Osteoblast (primary cell): ENCODE results near the gene PSG1. TPM values are rescaled to one million over a fixed set of nuclear protein-coding genes. Genes with fewer than 3 reads are reported as not detected.
"Not testable (repeated sequence)": the region's sequence is repeated elsewhere in the genome, so short reads cannot be mapped to it uniquely, and the experiment has no call there.

ENCODE experiments used
- DNase-seq: peaks from one replicate; pipeline ENCODE4 v3.0.0; 2011; ENCODE audit warnings: low spot score, mixed read lengths; ENCODE audit not compliant: insufficient read length; ENCODE audit errors: missing footprints
- H2AFZ ChIP-seq: 2 replicates; pipeline ENCODE4 v1.6.0; 2011; ENCODE audit warnings: mild to moderate bottlenecking, low read length
- H3K27ac ChIP-seq: 2 replicates; pipeline ENCODE4 v1.5.1; 2011; ENCODE audit warnings: mild to moderate bottlenecking, low read depth, low read length, moderate library complexity
- H3K27me3 ChIP-seq: 2 replicates; pipeline ENCODE4 v1.6.0; 2012; ENCODE audit warnings: mild to moderate bottlenecking, control low read depth, inconsistent platforms, low read length, moderate library complexity; ENCODE audit not compliant: insufficient read depth
- H3K36me3 ChIP-seq: 2 replicates; pipeline ENCODE4 v1.5.1; 2011; ENCODE audit warnings: mild to moderate bottlenecking, low read length, control low read depth, moderate library complexity; ENCODE audit not compliant: insufficient read depth
- H3K4me1 ChIP-seq: 2 replicates; pipeline ENCODE4 v1.5.1; 2011; ENCODE audit warnings: mild to moderate bottlenecking, low read length, control low read depth, moderate library complexity; ENCODE audit not compliant: insufficient read depth
- H3K4me2 ChIP-seq: 2 replicates; pipeline ENCODE4 v1.6.0; 2011; ENCODE audit warnings: mild to moderate bottlenecking, low read length; ENCODE audit not compliant: insufficient read depth
- H3K4me3 ChIP-seq: fragments of 200-600 bp; sonication (generic); 3 replicates; pipeline ENCODE4 v1.5.1; 2012; ENCODE audit warnings: mild to moderate bottlenecking, low read length, inconsistent platforms; ENCODE audit not compliant: insufficient read depth
- H3K79me2 ChIP-seq: 2 replicates; pipeline ENCODE4 v1.6.0; 2012; ENCODE audit warnings: mild to moderate bottlenecking, low read length, control low read depth, inconsistent platforms; ENCODE audit not compliant: insufficient read depth
- H3K9me3 ChIP-seq: 2 replicates; pipeline ENCODE4 v1.5.1; 2011; ENCODE audit warnings: low read depth, low read length, control low read depth
- H4K20me1 ChIP-seq: 2 replicates; pipeline ENCODE4 v1.6.0; 2012; ENCODE audit warnings: mild to moderate bottlenecking, low read length, control low read depth; ENCODE audit not compliant: insufficient read depth
- CTCF ChIP-seq: IDR thresholded peaks from 2 replicates; pipeline ENCODE4 v1.5.1; 2011; ENCODE audit warnings: mild to moderate bottlenecking, low read depth, low read length, moderate library complexity; ENCODE audit errors: extremely low read depth
- total RNA-seq: library from RNA; depleted of rRNA; stranded (reverse); fragments of >200 nt; gene quantifications from 2 replicates; pipeline ENCODE4 v1.2.3, GENCODE V29; 2012

Gene PSG1
- total RNA-seq = 0.36 and 1.2 TPM in 2 replicates

- H3K36me3 ChIP-seq = no peaks in the 10 kb centered on the region
- TF ChIP-seq CTCF = no peak
- no peak within 1 kb of the TSS for H3K4me3 ChIP-seq
- no peak within 1 kb of the TSS for H3K4me2 ChIP-seq
- H3K27me3 ChIP-seq = no peaks in the 10 kb centered on the region
- no peaks in the 10 kb centered on the region for H3K79me2 ChIP-seq
- DNase-seq = peak; percentile 6
- H3K4me1 ChIP-seq = peaks cover 15% of the 10 kb centered on the region
- no peak within 1 kb of the TSS for H3K27ac ChIP-seq
- H2AFZ ChIP-seq = no peak within 1 kb of the TSS
- no peaks in the 10 kb centered on the region for H4K20me1 ChIP-seq
- H3K9me3 ChIP-seq = no peaks in the 10 kb centered on the region
Observed at GRCh38 chr19:42879613-42880012, at the start of gene PSG1. PSG1 (minus strand) TSS chr19:42879713; CDS start chr19:42879581, 132 bp downstream.

- H3K4me1 ChIP-seq = peaks cover 12% of the 10 kb centered on the region
- H3K36me3 ChIP-seq = no peaks in the 10 kb centered on the region
- no peaks in the 10 kb centered on the region for H3K9me3 ChIP-seq
- no peaks in the 10 kb centered on the region for H3K79me2 ChIP-seq
- H4K20me1 ChIP-seq = no peaks in the 10 kb centered on the region
- TF ChIP-seq CTCF = no peak
- H3K4me3 ChIP-seq = no peak overlapping the region
- H3K27me3 ChIP-seq = no peaks in the 10 kb centered on the region
- no peak overlapping the region for H3K27ac ChIP-seq
- H3K4me2 ChIP-seq = no peak overlapping the region
- H2AFZ ChIP-seq = no peak overlapping the region
- no peak for DNase-seq
Observed at GRCh38 chr19:42928896-42929295, 49.4 kb upstream of the PSG1 start.

- no peaks in the 10 kb centered on the region for H3K27me3 ChIP-seq
- H3K36me3 ChIP-seq = no peaks in the 10 kb centered on the region
- DNase-seq = no peak
- TF ChIP-seq CTCF = no peak
- no peaks in the 10 kb centered on the region for H3K79me2 ChIP-seq
- no peak overlapping the region for H2AFZ ChIP-seq
- no peak overlapping the region for H3K4me3 ChIP-seq
- H3K27ac ChIP-seq = no peak overlapping the region
- H3K4me1 ChIP-seq = no peaks in the 10 kb centered on the region
- H3K9me3 ChIP-seq = no peaks in the 10 kb centered on the region
- no peaks in the 10 kb centered on the region for H4K20me1 ChIP-seq
- no peak overlapping the region for H3K4me2 ChIP-seq
Observed at GRCh38 chr19:42926781-42927180, 47.3 kb upstream of the PSG1 start.

- not testable (repeated sequence) for H4K20me1 ChIP-seq
- H2AFZ ChIP-seq = peak overlapping the region; percentile 65
Observed at GRCh38 chr19:42923106-42923505, 43.6 kb upstream of the PSG1 start.

GRCh38 chr19:42920971-42921370, 41.5 kb upstream of the PSG1 start:
- not testable (repeated sequence) for H3K27ac ChIP-seq, H3K9me3 ChIP-seq, H3K4me2 ChIP-seq, H2AFZ ChIP-seq, H3K36me3 ChIP-seq, H3K79me2 ChIP-seq, H3K4me3 ChIP-seq, H4K20me1 ChIP-seq, H3K4me1 ChIP-seq, DNase-seq, H3K27me3 ChIP-seq

More at GRCh38 chr19:42923106-42923505, 43.6 kb upstream of the PSG1 start:
- H3K4me2 ChIP-seq, H3K27me3 ChIP-seq, H3K36me3 ChIP-seq, H3K9me3 ChIP-seq, H3K27ac ChIP-seq, H3K4me3 ChIP-seq, H3K79me2 ChIP-seq, H3K4me1 ChIP-seq: not testable (repeated sequence)
- peak; percentile 57 for TF ChIP-seq CTCF
- peak; percentile 29 for DNase-seq
